ENCODE data around the gene MLC1. TPM values are rescaled to one million over a fixed set of nuclear protein-coding genes. Genes with fewer than 3 reads are reported as not detected.

Gene MLC1
- total and polyA plus RNA-seq, 4 donors = 0.65 to 2.6 (median 0.77) TPM

GRCh38 chr22:50067244-50067643 lies 18.0 kb downstream of the MLC1 start:
- no peaks in the 10 kb centered on the region for H3K9me3 ChIP-seq (ENCODE audit: control insufficient read depth in 4 of 4, insufficient read depth in 3 of 4, low read length in 3 of 4)
- TF ChIP-seq, protein P1, sequence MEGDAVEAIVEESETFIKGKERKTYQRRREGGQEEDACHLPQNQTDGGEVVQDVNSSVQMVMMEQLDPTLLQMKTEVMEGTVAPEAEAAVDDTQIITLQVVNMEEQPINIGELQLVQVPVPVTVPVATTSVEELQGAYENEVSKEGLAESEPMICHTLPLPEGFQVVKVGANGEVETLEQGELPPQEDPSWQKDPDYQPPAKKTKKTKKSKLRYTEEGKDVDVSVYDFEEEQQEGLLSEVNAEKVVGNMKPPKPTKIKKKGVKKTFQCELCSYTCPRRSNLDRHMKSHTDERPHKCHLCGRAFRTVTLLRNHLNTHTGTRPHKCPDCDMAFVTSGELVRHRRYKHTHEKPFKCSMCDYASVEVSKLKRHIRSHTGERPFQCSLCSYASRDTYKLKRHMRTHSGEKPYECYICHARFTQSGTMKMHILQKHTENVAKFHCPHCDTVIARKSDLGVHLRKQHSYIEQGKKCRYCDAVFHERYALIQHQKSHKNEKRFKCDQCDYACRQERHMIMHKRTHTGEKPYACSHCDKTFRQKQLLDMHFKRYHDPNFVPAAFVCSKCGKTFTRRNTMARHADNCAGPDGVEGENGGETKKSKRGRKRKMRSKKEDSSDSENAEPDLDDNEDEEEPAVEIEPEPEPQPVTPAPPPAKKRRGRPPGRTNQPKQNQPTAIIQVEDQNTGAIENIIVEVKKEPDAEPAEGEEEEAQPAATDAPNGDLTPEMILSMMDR (IDR thresholded peaks at IDR 0.05; ENCODE audit: control extremely low read depth, extremely low read depth) = no peak
- no peak for DNase-seq
- H3K36me3 ChIP-seq (ENCODE audit: control insufficient read depth in 4 of 4, insufficient read depth in 4 of 4, low read length in 4 of 4) = no peaks in the 10 kb centered on the region
- H3K4me3 ChIP-seq = no peak overlapping the region
- H3K9ac ChIP-seq (ENCODE audit: insufficient read depth in 1 of 2, low read length in 2 of 2) = no peak overlapping the region
- H3K4me1 ChIP-seq (ENCODE audit: control insufficient read depth in 5 of 5, insufficient read depth in 5 of 5, low read length in 5 of 5) = no peaks in the 10 kb centered on the region
- 80 to 87% methylated on average over 8 of the region's 8 CpGs for WGBS, 2 donors
- ATAC-seq (ENCODE audit: insufficient read depth, low FRiP score) = no peak
- H3K27me3 ChIP-seq (ENCODE audit: control insufficient read depth in 3 of 3, insufficient read depth in 3 of 3, low read length in 2 of 3) = peaks cover 0 to 3% (median 0%) of the 10 kb centered on the region in 3 donors
- no peak overlapping the region for H3K27ac ChIP-seq (ENCODE audit: low read depth in 1 of 2, low read length in 1 of 2)

DNA sequence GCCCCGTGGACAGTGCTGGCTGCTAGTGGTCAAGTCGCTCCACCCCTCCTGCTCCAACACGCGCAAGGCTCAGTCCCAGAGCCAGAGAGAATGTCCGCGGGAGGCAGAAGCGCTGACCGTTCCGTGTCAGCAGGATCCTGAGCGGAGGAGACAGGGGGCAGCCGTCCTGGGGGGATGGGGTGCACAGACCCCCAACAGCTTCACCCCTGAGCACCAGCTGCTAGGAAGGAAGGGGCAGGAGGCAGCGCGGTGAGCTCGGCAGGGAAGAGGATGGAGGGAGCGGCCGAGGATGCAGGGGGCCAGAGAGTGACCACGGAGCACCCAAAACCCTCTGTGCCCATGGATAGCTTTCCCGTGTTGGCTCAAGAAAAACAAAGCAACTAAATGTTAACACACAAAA lies 20.8 kb downstream of the MLC1 start:
- TF ChIP-seq, protein P1 (IDR thresholded peaks at IDR 0.05; ENCODE audit: control extremely low read depth, extremely low read depth) = no peak
- no peak overlapping the region for H3K27ac ChIP-seq (ENCODE audit: low read depth in 1 of 2, low read length in 1 of 2)
- H3K36me3 ChIP-seq (ENCODE audit: control insufficient read depth in 4 of 4, insufficient read depth in 4 of 4, low read length in 4 of 4) = no peaks in the 10 kb centered on the region
- no peak overlapping the region for H3K9ac ChIP-seq (ENCODE audit: insufficient read depth in 1 of 2, low read length in 2 of 2)
- H3K4me3 ChIP-seq = no peak overlapping the region
- H3K27me3 ChIP-seq (ENCODE audit: control insufficient read depth in 3 of 3, insufficient read depth in 3 of 3, low read length in 2 of 3) = peaks cover 0 to 3% (median 0%) of the 10 kb centered on the region in 3 donors
- ATAC-seq (ENCODE audit: insufficient read depth, low FRiP score) (no peak), DNase-seq (no peak)
- 71 to 82% methylated on average over 18 of the region's 18 CpGs for WGBS, 2 donors
- no peaks in the 10 kb centered on the region for H3K9me3 ChIP-seq (ENCODE audit: control insufficient read depth in 4 of 4, insufficient read depth in 3 of 4, low read length in 3 of 4)
- peaks cover 0 to 13% (median 2%) of the 10 kb centered on the region in 5 donors for H3K4me1 ChIP-seq (ENCODE audit: control insufficient read depth in 5 of 5, insufficient read depth in 5 of 5, low read length in 5 of 5)

- Histone ChIP-seq H3K27ac (ENCODE audit: low read depth in 1 of 2, low read length in 1 of 2) (no peak overlapping the region), H3K27me3 (ENCODE audit: control insufficient read depth in 3 of 3, insufficient read depth in 3 of 3, low read length in 2 of 3) (peaks cover 0 to 3% (median 0%) of the 10 kb centered on the region in 3 donors), H3K9me3 (ENCODE audit: control insufficient read depth in 4 of 4, insufficient read depth in 3 of 4, low read length in 3 of 4) (no peaks in the 10 kb centered on the region), H3K36me3 (ENCODE audit: control insufficient read depth in 4 of 4, insufficient read depth in 4 of 4, low read length in 4 of 4) (no peaks in the 10 kb centered on the region), H3K4me3 (no peak overlapping the region), H3K9ac (ENCODE audit: insufficient read depth in 1 of 2, low read length in 2 of 2) (no peak overlapping the region), H3K4me1 (ENCODE audit: control insufficient read depth in 5 of 5, insufficient read depth in 5 of 5, low read length in 5 of 5) (peaks cover 2 to 15% (median 3%) of the 10 kb centered on the region in 5 donors)
- ATAC-seq (ENCODE audit: insufficient read depth, low FRiP score) (no peak), DNase-seq (no peak)
- TF ChIP-seq, protein P1 (IDR thresholded peaks at IDR 0.05; ENCODE audit: control extremely low read depth, extremely low read depth) = no peak
- WGBS, 2 donors = 79 to 86% methylated on average over 23 of the region's 23 CpGs
Observed at GRCh38 chr22:50063589-50064393, 21.4 kb downstream of the MLC1 start.

Measured in lung (tissue), 12 donors.